ENCODE data around the gene CACNA1C.
A peak's percentile ranks its signal among the peaks of the same experiment; 100 is the strongest.

CACNA1C gene

GRCh38 chr12:2498964-2499500 is 446.2 kb downstream of the CACNA1C start:
- no peak for DNase-seq

DNA sequence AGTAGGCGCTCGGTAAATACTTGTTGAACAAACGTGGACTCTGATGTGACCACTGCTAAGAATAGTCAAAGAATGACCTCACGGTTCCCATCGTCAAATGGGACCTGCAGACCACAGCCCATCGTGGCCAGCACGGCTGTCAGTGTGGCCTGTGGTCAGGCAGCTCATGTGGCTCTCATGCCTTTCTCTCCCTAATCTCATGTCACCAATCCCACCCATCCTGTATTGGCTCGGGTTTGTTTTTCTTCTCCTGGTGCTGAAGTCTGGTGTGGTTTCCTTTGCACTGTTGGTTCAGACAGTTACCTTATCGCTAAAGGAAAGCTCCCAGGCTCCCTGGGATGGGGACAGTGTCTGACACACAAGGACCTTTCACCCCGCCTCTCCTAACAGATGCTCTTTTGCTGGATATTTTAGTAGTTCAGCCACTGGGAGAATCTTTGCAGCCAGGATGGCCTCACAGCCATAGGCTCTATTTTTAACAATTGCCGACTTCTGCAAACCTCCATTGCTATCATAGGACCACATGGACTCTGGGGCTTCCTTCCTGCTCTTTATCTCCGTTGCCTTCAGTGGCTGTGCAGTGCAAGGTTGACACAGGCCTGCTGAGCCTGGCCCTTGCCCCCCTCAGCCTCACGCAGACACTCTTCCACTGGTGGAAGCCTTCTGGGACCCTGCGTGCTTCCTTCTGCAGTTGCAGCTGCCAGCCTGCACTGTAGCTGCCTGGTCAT is 448.8 kb downstream of the CACNA1C start:
- no peak for DNase-seq

DNA sequence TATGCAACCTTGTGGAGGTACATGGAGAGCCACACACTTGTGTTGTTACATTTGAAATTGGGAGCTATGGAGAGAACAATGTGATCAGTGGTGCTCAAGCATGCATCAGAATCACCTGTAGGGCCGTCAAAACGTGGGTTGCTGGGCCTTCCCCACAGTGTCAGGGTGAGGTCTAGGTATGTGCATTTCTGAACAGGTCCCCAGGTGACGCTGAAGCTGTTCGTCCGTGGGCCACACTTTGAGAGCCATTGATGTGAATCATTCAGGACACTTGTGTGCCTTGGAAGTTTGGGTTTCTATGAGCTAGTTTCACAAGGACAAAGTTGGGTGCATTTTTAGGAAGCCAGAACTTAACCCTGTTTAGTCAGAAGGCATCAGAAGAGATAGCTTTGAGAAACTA is 450.2 kb downstream of the CACNA1C start:
- no peak for DNase-seq

- no peak for DNase-seq
Observed at GRCh38 chr12:2503762-2504161, 451.0 kb downstream of the CACNA1C start.

- DNase-seq, result no peak
Observed at GRCh38 chr12:2504577-2504976, 451.8 kb downstream of the CACNA1C start.

DNA sequence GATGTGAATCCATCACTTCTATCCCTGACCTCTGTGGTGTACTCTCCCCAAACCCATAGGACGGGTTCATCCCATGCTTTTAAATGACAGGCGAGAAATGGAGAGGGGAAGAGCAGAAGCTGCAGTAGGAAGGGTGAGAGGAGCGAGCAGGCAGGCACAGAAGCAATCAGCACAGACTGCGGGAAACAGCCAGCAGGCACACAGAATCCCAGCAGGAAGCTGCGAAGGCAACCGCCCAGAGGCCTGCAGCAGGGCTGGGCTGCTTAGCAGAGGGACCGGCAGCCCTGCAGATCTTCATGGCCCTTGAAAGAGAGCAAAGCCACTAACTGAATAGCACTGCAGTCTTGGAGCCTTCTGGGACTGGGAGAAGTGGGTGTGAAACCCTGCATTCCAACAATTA is 455.0 kb downstream of the CACNA1C start:
- no peak for DNase-seq

DNA sequence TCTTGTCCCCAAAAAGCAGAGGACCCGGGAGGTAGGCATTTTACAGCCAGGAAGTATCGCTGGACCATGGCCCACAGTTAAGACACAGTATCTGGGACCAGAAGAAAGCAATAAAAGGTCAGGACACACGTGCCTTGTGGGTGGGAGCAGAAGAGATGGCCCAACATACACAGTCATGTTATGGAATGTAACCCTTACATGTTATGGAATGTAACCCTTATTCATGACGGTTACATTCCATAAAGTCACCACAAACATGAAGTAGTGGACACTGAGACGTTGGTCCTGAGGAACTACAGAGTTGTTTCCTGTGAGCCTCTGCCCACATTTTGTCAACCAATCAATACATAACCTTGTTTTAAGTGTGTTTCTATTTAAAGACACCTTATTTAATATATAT is 456.4 kb downstream of the CACNA1C start:
- DNase-seq, result peak; percentile 5

DNA sequence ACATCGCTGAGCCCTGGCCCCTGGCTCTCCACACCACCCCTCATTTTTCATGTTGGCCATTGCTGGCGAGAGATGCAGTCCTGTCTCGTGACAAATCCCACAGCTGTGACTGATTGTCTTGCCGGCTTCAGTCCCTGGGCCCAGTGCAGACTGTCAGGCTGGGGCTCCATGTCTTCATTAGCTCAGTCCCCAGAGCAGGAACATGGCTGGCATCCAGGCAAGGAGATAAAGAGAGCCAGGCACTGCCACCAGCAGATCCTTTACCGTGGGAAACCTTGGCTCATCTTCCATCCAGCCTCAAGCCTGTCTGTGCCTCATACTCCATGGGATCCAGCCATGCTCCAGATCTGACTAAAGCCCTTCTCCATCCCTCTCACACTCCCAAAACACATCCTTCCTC is 457.3 kb downstream of the CACNA1C start:
- no peak for DNase-seq

- DNase-seq, result no peak
Observed at GRCh38 chr12:2513141-2514037, 460.6 kb downstream of the CACNA1C start.

GRCh38 chr12:2514038-2514340 is 461.2 kb downstream of the CACNA1C start:
- DNase-seq, result no peak

DNA sequence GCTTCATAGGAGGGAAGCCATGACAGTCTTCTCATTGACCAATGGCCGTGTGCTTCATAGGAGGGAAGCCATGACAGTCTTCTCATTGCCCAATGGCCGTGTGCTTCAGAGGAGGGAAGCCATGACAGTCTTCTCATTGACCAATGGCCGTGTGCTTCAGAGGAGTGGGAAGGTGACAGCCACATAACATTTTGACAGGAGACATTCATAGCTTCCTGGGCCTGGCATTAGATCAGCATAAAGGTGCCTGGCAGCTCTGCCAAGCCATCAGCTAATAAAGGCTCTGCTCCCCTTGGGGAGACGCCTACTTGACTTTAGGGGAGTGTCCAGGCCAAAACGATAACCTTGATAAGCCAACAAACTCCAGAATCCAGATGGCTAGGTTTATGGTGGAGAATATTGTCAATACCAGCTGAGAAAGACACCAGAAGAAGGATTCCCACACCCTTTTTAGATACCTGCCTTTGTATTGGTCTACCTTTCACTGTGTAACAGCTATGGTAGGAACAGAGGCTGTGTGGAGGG is 468.0 kb downstream of the CACNA1C start:
- no peak for DNase-seq

GRCh38 chr12:2523317-2523716 is 470.5 kb downstream of the CACNA1C start:
- no peak for DNase-seq

GRCh38 chr12:2523844-2524243 is 471.1 kb downstream of the CACNA1C start:
- no peak for DNase-seq

DNA sequence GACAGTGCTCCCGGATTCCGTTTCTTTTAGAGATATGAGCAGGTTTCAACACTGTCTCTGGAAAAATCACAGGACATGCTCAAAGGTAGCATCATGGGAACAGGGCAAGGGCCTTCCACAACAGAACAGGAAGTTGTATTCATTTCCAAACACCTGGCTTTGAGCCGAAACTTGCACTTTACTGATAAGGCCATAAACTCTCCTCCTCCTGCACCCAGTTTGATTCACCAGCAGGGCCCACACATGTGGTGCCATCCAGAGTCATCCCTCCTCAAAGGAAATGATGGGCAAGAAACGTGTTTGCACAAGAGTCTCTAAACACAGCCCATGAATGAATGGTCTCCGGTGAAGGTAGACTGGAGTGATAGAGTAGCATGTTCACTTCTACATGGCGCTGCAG is 473.6 kb downstream of the CACNA1C start:
- no peak for DNase-seq

DNA sequence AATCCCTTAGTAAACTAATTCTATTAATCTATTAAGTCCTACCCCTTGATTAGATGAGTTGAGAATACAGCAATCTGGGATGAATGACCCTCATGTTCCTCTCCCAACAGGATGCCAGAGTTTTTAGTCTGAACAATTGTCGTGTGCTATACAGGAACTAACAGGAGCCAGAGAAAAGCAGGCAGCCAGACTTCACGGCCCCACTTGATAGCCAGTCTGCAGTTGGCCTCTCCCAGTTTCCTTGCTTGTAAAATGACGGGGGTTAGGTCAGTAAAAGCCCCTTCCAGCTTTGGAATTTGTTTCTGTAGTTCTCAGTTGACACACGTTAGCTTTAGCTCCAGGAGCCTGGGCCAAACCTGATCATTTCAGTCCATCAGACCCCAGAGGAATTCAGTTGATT is 475.2 kb downstream of the CACNA1C start:
- DNase-seq, result no peak

- no peak for DNase-seq
Observed at GRCh38 chr12:2529807-2530206, 477.0 kb downstream of the CACNA1C start.

DNA sequence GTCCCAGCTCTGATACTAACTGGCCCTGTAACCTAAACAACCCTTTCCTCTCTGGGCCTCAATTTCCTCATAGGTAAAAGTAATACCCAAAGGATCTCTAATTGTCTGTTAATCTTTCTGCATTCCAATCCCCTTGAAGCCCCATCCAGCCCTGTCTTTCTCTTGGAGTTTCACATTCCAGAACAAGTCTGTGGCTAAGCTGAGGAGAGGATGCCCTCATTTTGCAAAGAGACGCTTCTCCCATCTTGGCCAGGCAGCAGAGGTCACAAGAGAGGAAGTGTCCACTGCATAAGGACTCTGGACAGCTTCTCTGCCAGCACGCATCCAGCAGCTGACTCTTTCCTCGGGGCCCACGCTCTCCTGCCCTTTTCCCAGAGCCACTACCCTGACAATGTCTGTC is 478.6 kb downstream of the CACNA1C start:
- no peak for DNase-seq

DNA sequence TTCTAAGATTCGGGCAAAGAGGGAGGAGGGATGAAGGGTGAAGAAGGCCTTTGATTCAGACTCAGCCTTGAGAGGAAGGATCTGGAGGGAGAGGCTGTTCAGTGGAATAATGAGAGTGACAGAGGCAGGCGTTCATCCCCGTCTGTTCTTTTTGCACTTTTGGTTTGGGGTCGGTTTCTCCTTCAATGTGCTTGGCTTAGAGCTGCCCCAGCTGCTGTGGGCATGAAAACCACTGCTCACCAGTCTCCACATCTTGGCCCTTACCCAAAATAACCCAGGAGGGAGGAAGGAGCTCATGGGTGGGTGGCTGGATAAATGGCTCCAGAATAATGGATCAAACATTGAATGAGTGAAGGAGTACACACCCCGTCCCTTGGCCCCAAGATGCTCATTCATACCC is 480.2 kb downstream of the CACNA1C start:
- DNase-seq, result no peak

DNA sequence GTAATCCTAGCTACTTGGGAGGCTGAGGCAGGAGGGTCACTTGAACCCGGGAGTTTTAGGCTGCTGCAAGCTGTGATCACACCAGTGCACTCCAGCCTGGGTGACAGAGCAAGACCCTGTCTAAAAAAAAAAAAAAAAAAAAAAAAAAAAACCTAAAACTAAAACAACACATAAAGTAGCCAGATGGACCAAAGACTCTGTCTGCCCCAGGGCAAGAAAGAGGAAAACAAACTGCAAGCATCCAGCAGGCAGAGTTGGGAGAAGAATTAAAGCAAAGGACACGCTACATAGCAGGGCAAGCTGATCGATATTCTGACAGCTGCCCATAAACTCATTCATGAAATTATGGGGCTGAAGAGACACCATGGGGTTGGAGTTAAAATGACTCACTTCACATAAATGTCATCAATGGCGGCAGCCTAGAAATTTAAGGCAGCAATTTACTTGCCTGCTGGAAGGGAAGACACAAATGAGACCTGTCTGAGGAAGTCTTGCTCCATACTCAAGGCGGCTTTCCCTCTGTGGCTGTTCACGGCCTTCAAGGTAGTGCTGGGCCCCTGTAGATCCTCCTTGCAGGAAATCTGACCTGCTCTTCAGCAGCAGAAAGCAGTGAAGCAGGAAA is 482.9 kb downstream of the CACNA1C start:
- DNase-seq, result peak; percentile 41

DNA sequence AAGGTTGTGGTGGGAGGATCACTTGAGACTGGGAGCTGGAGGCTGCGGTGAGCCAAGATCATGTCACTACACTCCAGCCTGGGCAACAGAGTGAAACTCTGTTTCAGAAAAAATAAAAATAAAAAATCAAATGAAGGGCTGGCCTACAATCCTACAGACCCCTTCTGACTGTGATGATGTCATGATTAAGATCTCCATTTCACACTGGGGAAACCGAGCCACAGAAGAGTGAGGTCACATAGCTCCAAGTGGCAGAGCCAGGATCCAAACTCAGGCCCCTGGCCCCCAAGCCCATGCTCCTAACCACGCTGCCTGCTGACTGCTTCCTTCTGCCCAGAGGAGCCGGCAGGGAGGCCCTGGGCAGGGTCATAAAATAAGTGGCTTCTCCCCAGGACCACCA is 483.9 kb downstream of the CACNA1C start:
- DNase-seq, result no peak

DNA sequence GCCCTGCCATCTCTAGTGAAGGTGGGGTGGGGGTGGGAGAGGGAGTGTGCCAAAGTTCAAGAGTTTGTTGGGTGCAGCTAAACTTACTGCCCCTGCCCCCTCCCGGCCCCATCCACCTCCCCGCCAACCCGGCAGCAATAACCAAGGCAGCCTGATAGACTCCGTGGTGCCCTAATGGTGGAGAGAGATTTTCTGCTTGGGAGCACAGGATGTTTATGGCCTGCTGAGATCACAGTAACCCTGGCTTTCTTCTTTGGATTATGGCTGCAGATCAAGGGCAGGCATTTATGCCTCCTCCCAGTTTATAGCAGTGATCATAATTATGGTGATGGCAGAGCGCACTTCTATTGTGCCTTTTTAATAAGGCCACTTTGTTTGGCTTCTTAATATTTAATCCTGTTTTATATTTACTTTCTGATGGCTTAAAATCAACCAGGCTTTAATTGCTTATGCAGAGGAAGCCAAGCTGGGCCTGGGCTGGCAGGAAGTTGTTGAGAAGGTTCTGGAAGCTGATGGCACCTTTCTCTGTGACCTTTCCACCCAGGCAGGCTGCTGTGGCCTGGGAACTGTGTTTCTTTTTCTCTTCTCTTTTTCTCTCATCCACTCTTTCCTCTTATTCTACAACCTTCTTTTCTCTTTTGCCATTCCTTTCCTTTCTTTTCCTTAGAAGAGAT is 485.2 kb downstream of the CACNA1C start:
- no peak for DNase-seq

- no peak for DNase-seq
Observed at GRCh38 chr12:2539938-2540337, 487.2 kb downstream of the CACNA1C start.

DNA sequence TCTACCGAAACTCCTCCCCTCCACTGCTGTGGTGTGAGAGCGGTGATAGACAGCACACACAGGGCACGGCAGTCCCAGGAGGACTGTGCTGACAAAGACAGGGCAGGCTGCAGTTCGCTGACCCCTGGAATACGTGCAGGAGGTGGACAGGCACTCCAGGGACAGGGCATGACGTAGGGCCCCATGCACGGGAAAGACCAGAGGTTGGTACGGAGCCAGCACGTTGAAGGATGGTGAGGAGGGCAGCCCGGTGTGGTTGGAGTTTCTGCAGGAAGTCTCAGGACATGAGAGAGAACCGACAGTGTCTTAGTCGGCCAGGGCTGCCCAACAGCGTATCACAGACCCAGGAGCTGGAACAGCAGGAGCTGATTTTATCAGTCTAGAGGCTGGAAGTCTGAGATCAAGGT is 487.8 kb downstream of the CACNA1C start:
- no peak for DNase-seq
